Activated naive CD4-positive, alpha-beta T cell treated with anti-CD3 and anti-CD28 coated beads for 36 hours (primary cell): Measurements from ENCODE around the gene KDM4B. TPM values are rescaled to one million over a fixed set of nuclear protein-coding genes. Genes with fewer than 3 reads are reported as not detected.
A peak's percentile ranks its signal among the peaks of the same experiment; 100 is the strongest.

ENCODE experiments used
- CTCF ChIA-PET: fragments of 350-600 bp; sonication (Branson Sonifier 250); formaldehyde crosslinking; loops from one replicate; lab custom pipeline; 2021; ENCODE audit warnings: antibody characterized with exemption; lab: Charles Lee
- DNase-seq: peaks from one replicate; pipeline ENCODE4 v3.0.0-alpha.2; 2020
- H3K27ac Mint-ChIP-seq: one replicate; pipeline ENCODE4 v1.8.0; 2021; ENCODE audit warnings: mild to moderate bottlenecking, mixed read lengths
- H3K27me3 Mint-ChIP-seq: one replicate; pipeline ENCODE4 v1.8.0; 2021; ENCODE audit warnings: low read depth, mixed read lengths
- H3K36me3 Mint-ChIP-seq: one replicate; pipeline ENCODE4 v1.8.0; 2021; ENCODE audit warnings: low read depth, mixed read lengths
- H3K4me1 Mint-ChIP-seq: one replicate; pipeline ENCODE4 v1.8.0; 2021; ENCODE audit warnings: low read depth, mixed read lengths
- H3K4me3 Mint-ChIP-seq: one replicate; pipeline ENCODE4 v1.8.0; 2021; ENCODE audit warnings: mild to moderate bottlenecking, moderate library complexity, mixed read lengths
- H3K9me3 Mint-ChIP-seq: one replicate; pipeline ENCODE4 v1.8.0; 2021; ENCODE audit warnings: mixed read lengths
- intact Hi-C: fragments of 100-400 bp; cut with micrococcal nuclease; formaldehyde crosslinking; loops from one replicate; pipeline ENCODE4 v1.15.1; 2023
- total RNA-seq, 2 experiments: library from RNA; stranded (reverse); gene quantifications; one replicate each; pipeline ENCODE4 v1.2.3, GENCODE V29; 2021

KDM4B gene
- total RNA-seq, 2 experiments from 2014 or later: 10.5 to 12.7 TPM

DNA sequence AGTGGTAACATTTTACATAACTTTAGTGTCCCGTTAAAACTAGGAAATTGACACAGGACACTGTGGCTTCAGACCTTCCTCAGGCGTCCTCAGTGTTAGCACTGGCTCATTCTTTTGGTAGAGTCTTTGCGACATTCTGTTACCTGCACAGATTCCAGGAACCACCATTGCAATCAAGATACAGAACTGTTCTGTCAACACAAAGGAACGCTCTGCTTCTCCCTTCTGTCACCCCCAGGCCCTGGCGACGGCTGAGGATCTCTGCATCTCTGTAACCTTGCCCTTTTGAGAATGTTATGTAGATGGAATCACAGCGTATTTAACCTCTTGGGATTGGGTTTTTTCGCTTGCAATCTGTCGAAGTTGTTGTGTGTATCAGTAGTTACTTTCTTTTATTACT, 22.6 kb downstream of the KDM4B start:
- no peak for DNase-seq
- Mint-ChIP-seq H3K27ac (no peak overlapping the region), H3K36me3 (peaks cover 14% of the 10 kb centered on the region), H3K9me3 (peaks cover 6% of the 10 kb centered on the region), H3K27me3 (no peaks in the 10 kb centered on the region), H3K4me3 (no peak overlapping the region), H3K4me1 (peaks cover 3% of the 10 kb centered on the region)
- CTCF ChIA-PET: no interaction called here
- intact Hi-C loops: no loop called here

DNA sequence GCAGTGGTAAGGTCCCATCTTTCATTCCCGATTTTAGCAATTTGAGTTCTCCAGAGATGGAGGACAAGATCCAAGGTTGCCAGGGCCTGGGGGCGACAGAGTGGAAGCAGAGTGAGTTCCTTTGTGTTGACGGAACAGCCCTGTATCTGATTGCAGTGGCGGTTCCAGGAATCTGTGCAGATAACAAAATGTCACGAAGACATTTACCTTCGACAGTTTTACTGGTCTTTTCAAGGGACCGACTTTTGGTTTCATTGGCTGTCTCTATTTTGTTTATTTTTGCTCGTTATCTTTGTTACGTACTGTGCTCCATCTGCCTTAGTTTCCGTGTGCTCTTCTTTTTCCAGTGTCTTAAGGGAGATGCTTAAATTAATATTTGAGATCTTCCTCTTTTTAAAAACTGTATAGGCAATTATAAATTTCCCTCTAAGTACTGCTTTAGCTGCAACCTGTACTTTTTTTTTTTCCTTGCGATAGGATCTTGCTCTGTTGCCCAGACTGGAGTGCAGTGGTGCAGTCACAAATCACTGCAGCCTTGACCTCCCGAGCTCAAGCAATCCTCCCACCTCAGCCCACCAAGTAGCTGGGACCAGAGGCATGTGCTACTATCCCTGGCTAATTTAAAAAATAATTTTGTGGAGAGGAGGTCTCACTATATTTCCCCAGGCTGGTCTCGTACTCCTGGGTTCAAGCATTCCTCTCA, 23.2 kb downstream of the KDM4B start:
- peaks cover 6% of the 10 kb centered on the region for H3K9me3 Mint-ChIP-seq
- H3K27ac Mint-ChIP-seq: no peak overlapping the region
- intact Hi-C loops: no loop called here
- peaks cover 3% of the 10 kb centered on the region for H3K4me1 Mint-ChIP-seq
- peaks cover 14% of the 10 kb centered on the region for H3K36me3 Mint-ChIP-seq
- CTCF ChIA-PET: no interaction called here
- H3K27me3 Mint-ChIP-seq: no peaks in the 10 kb centered on the region
- no peak overlapping the region for H3K4me3 Mint-ChIP-seq
- no peak for DNase-seq

DNA sequence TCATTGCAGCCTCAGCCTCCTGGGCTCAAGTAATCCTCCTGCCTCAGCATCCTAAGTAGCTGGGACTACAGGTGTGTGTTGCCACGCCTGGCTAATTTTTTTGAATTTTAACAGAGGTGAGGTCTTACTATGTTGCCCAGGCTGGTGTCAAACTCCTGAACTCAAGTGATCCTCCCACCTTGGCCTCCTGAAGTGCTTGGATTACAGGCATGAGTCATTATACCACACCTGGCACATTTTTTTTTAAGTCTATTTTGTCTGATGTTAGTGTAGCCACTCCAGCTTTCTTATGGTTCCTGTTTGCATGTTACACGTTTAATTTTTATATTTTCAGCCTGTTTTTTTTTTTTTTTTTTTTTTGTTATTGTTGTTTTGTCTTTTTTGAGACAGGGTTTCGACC, 24.8 kb downstream of the KDM4B start:
- H3K27ac Mint-ChIP-seq: no peak overlapping the region
- no peak overlapping the region for H3K4me3 Mint-ChIP-seq
- no peak for DNase-seq
- H3K9me3 Mint-ChIP-seq: peaks cover 6% of the 10 kb centered on the region
- intact Hi-C loops: no loop called here
- H3K36me3 Mint-ChIP-seq: peaks cover 14% of the 10 kb centered on the region
- H3K4me1 Mint-ChIP-seq: peaks cover 3% of the 10 kb centered on the region
- no peaks in the 10 kb centered on the region for H3K27me3 Mint-ChIP-seq
- CTCF ChIA-PET: no interaction called here

DNA sequence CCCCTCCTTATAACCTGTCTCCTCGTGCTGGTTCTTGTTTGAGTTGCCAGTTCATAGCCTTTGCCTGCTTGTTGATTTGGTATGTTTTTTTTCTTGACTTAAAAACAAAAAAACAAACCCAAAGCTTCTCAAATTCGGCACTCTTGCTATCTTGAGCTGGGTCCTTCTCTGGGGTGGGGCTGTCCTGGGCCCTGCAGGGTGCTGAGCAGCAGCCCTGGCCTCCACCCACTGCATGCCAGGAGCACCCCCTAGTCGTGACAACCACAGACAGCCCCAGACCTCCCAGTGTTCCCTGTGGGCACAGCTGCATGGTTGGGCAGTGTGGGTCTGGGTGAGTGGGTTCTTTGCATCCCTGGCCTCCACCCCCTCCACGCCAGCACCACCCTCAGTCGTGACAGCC, 27.8 kb downstream of the KDM4B start:
- no peaks in the 10 kb centered on the region for H3K27me3 Mint-ChIP-seq
- H3K36me3 Mint-ChIP-seq: peaks cover 10% of the 10 kb centered on the region
- no peak overlapping the region for H3K27ac Mint-ChIP-seq
- intact Hi-C loops: no loop called here
- H3K9me3 Mint-ChIP-seq: peaks cover 6% of the 10 kb centered on the region
- peaks cover 3% of the 10 kb centered on the region for H3K4me1 Mint-ChIP-seq
- no peak overlapping the region for H3K4me3 Mint-ChIP-seq
- CTCF ChIA-PET: interaction anchor here (0.8 kb wide), 1 partner anchor 35 kb away, joined by 3 read pairs; no protein-coding TSS in a partner anchor
- DNase-seq: no peak

DNA sequence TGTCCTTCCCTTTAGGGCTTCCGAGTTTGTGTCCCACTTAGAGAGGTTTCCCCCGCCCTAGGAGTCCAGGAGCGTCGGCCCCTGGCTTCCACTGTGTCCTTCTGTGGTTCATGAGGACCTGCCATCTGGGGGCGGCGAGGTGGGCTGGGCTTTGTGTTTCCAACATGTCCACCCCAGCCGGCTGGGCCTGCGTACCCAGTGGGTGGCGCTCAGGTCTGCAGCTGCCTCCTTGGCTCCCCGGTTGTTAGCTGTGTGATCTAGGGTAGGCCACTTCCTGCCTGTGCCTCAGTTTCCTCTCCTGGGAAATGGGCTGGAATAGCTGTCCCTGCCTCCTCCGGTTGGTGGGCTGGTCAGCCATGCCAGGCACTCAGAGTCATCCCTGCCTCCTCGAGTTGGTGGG, 28.4 kb downstream of the KDM4B start:
- peaks cover 7% of the 10 kb centered on the region for H3K36me3 Mint-ChIP-seq
- DNase-seq: no peak
- no peaks in the 10 kb centered on the region for H3K27me3 Mint-ChIP-seq
- peaks cover 6% of the 10 kb centered on the region for H3K4me1 Mint-ChIP-seq
- H3K9me3 Mint-ChIP-seq: peaks cover 4% of the 10 kb centered on the region
- no peak overlapping the region for H3K4me3 Mint-ChIP-seq
- CTCF ChIA-PET: no interaction called here
- H3K27ac Mint-ChIP-seq: no peak overlapping the region
- intact Hi-C loops: no loop called here

DNA sequence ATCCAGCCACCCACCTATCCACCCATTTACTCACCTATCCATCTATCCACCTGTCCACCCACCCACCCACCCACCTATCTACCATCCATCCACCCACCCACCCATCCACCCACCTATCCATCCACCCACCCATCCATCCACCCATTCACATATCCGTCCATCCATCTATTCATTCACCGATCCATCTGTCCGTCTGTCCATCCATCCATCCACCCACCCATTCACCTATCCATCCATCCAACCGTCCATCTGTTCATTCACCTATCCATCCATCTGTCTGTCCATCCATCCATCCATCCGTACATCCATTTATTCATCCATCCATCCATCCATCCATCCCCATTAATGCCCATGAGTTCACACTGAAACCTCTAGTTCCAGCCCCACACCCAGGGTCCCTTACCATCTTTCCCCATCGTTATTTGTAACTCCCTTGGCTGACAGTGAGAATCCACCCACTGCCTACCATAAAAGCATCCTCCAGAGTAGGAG, 31.3 kb downstream of the KDM4B start:
- no peaks in the 10 kb centered on the region for H3K36me3 Mint-ChIP-seq
- DNase-seq: no peak
- H3K4me3 Mint-ChIP-seq: no peak overlapping the region
- CTCF ChIA-PET: interaction anchor here (1.7 to 4.2 kb wide), 2 partner anchors 17 to 29 kb away, joined by 6 to 35 read pairs; no protein-coding TSS in a partner anchor
- no peaks in the 10 kb centered on the region for H3K27me3 Mint-ChIP-seq
- no peaks in the 10 kb centered on the region for H3K9me3 Mint-ChIP-seq
- no peak overlapping the region for H3K27ac Mint-ChIP-seq
- intact Hi-C loops: no loop called here
- H3K4me1 Mint-ChIP-seq: peaks cover 6% of the 10 kb centered on the region

DNA sequence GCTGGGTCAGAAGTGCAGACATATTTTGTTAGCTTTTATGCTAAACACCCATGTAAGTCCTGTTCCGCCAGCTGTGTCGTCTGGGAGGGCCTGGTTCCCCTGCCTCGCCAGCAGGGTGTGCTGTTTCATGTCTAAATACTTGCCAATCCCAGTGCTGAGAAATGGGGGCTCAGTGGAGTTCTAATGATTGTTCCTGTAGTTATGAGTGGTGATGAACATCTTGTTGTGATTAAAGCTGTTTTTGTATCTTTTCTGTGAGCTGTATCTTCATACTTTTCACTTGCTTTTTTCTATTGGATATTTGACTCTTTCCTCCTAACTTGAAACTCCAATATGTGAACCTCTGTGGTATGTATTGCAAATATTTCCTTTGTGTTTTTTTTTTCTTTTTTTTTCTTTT, 32.7 kb downstream of the KDM4B start:
- H3K27me3 Mint-ChIP-seq: no peaks in the 10 kb centered on the region
- no peaks in the 10 kb centered on the region for H3K9me3 Mint-ChIP-seq
- H3K4me3 Mint-ChIP-seq: no peak overlapping the region
- peak; percentile 46 for DNase-seq
- intact Hi-C loops: loop anchor here (1.0 kb wide), 1 partner anchor 28 kb away; no protein-coding TSS in a partner anchor
- CTCF ChIA-PET: interaction anchor here (0.6 to 4.2 kb wide), 9 partner anchors 13 to 52 kb away, joined by 3 to 35 read pairs (median 4); no protein-coding TSS in a partner anchor
- no peaks in the 10 kb centered on the region for H3K36me3 Mint-ChIP-seq
- H3K4me1 Mint-ChIP-seq: peaks cover 6% of the 10 kb centered on the region
- no peak overlapping the region for H3K27ac Mint-ChIP-seq

DNA sequence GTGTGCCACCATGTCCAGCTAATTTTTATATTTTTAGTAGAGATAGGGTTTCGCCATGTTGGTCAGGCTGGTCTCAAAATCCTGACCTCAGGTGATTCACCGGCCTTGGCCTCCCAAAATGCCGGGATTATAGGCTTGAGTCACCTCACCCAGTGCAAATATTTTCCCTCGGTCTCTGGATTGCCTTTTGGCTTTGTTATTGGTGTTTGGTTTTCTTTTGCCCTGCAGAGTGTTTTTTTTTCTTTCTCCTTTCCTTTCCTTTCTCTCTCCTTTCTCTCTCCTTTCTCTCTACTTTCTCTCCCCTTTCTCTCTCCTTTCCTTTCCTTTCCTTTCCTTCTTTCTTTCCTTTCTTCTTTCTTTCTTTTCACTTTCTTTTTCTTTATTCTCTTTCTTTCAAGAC, 33.2 kb downstream of the KDM4B start:
- H3K27me3 Mint-ChIP-seq: no peaks in the 10 kb centered on the region
- no peaks in the 10 kb centered on the region for H3K9me3 Mint-ChIP-seq
- CTCF ChIA-PET: interaction anchor here (0.6 to 4.2 kb wide), 8 partner anchors 12 to 53 kb away, joined by 3 to 35 read pairs (median 4); no protein-coding TSS in a partner anchor
- no peak for DNase-seq
- intact Hi-C loops: no loop called here
- peaks cover under 1% of the 10 kb centered on the region for H3K36me3 Mint-ChIP-seq
- peaks cover 6% of the 10 kb centered on the region for H3K4me1 Mint-ChIP-seq
- no peak overlapping the region for H3K27ac Mint-ChIP-seq
- no peak overlapping the region for H3K4me3 Mint-ChIP-seq

DNA sequence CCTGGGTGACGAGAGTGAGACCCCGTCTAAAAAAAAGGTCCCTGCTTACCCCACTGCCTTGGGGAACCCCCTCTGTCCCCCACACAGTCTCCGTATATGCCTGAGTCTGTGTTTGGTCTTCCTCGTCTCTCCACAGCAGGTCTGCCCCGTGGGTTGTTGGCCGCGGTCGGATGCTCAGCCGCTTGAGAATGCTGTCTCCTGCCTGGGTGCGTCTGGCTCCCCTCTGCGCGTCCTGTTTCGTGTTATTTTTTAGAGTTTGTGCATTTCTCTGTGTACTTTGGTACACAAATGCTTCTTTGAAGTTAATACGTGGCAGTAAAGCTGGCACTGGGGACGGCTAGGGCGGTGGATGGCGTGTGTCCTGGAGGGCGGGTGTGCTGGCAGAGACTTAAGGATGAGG, 34.9 kb downstream of the KDM4B start:
- CTCF ChIA-PET: interaction anchor here (1.0 to 4.2 kb wide), 2 partner anchors 26 to 32 kb away, joined by 3 to 35 read pairs; no protein-coding TSS in a partner anchor
- H3K9me3 Mint-ChIP-seq: no peaks in the 10 kb centered on the region
- H3K36me3 Mint-ChIP-seq: peaks cover 2% of the 10 kb centered on the region
- H3K27ac Mint-ChIP-seq: no peak overlapping the region
- intact Hi-C loops: no loop called here
- no peaks in the 10 kb centered on the region for H3K27me3 Mint-ChIP-seq
- no peak for DNase-seq
- no peak overlapping the region for H3K4me3 Mint-ChIP-seq
- H3K4me1 Mint-ChIP-seq: peaks cover 6% of the 10 kb centered on the region

DNA sequence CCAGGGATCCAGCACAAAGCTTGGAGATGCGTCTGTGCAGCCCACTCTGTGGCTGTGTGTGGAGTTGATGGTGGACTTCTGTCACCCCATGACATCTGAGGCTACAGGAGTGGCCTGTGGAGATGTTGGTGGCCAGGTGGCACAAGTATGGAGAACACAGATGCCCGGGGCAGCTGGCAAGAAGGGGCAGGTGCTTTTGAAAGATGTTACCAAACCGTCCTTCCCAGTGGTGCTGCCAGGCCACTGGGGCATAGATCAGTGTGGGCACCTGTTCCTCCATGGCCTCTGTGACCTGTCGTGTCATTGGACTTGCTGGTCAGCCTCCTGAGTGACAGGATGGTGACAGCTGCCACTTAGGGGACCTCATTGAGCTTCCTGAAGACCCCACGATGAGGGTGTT, 36.2 kb downstream of the KDM4B start:
- H3K27me3 Mint-ChIP-seq: no peaks in the 10 kb centered on the region
- intact Hi-C loops: no loop called here
- H3K36me3 Mint-ChIP-seq: peaks cover 2% of the 10 kb centered on the region
- peaks cover 6% of the 10 kb centered on the region for H3K4me1 Mint-ChIP-seq
- DNase-seq: no peak
- H3K4me3 Mint-ChIP-seq: no peak overlapping the region
- no peak overlapping the region for H3K27ac Mint-ChIP-seq
- CTCF ChIA-PET: no interaction called here
- no peaks in the 10 kb centered on the region for H3K9me3 Mint-ChIP-seq

DNA sequence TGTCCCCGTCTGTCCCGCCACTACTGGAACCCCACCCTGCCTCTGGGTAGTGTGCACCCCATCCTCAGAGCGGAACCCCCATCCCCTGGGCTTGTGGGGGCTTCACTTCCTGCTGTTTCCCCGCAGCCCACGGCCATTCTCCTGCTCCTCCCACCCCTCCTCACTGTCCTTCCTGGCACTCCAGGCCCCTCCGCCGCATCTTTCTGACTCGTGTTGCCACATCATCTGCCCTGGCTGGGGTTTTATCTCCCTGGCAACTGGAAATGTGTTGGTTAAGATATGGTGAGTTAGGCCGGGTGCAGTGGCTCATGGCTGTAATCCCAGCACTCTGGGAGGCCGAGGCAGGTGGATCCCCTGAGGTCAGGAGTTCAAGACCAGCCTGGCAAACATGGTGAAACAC, 37.3 kb downstream of the KDM4B start:
- no peak overlapping the region for H3K4me3 Mint-ChIP-seq
- CTCF ChIA-PET: no interaction called here

DNA sequence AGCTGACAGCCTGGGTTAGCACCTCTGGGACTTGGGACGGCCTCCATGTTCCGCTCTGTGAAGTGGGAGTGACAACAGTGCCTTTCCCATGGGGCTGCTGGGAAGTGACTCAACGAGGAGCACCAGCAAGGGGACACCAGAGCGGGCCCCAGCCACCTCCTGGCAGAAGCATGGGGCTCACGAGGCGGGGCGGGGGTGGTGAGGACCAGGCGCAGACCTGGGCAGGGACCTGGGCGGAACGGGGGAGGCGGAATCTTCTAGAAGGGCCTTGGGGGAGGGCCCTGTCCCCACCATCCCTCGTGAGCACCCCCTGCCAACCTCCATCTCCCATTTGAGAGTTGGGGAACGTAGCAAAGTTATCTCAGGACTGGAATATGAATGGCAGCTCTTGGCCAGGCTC, 37.9 kb downstream of the KDM4B start:
- Mint-ChIP-seq H3K9me3 (no peaks in the 10 kb centered on the region), H3K36me3 (peaks cover 2% of the 10 kb centered on the region), H3K4me1 (peaks cover 6% of the 10 kb centered on the region), H3K4me3 (no peak overlapping the region), H3K27me3 (no peaks in the 10 kb centered on the region), H3K27ac (no peak overlapping the region)
- no peak for DNase-seq
- intact Hi-C loops: no loop called here
- CTCF ChIA-PET: no interaction called here

More for the DNA sequence above, 37.3 kb downstream of the KDM4B start:
- Mint-ChIP-seq H3K4me1 (peaks cover 6% of the 10 kb centered on the region), H3K9me3 (no peaks in the 10 kb centered on the region), H3K27me3 (no peaks in the 10 kb centered on the region), H3K36me3 (peaks cover 2% of the 10 kb centered on the region), H3K27ac (no peak overlapping the region)
- DNase-seq: no peak
- intact Hi-C loops: no loop called here
